GM23338 (cell line): Measurements from ENCODE around the gene SNAP47. TPM values are rescaled to one million over a fixed set of nuclear protein-coding genes. Genes with fewer than 3 reads are reported as not detected.

Experiments
- ATAC-seq: fragments of 200-7000 bp; cut with Tn5 transposase; 3 replicates; pipeline ENCODE4 v1.9.1; 2020
- DNase-seq: peaks from one replicate; pipeline ENCODE4 v3.0.0-alpha.2; 2015; ENCODE audit warnings: low spot score
- H2AFZ ChIP-seq: fragments of 200-600 bp; sonication (generic); 2 replicates; pipeline ENCODE4 v1.8.0; 2016; ENCODE audit warnings: antibody characterized with exemption, mild to moderate bottlenecking, moderate library complexity
- H3F3A ChIP-seq: fragments of 200-600 bp; sonication (generic); replicated peaks from 2 replicates; pipeline ENCODE4 v1.8.0; 2017; ENCODE audit warnings: antibody characterized with exemption, mixed run types, low read depth
- H3K27ac ChIP-seq: fragments of 200-600 bp; sonication (generic); 2 replicates; pipeline ENCODE4 v1.6.1; 2016; ENCODE audit warnings: low read depth
- H3K27me3 ChIP-seq: fragments of 200-600 bp; sonication (generic); 2 replicates; pipeline ENCODE4 v1.8.0; 2016; ENCODE audit warnings: mild to moderate bottlenecking, mixed run types, moderate library complexity; ENCODE audit not compliant: insufficient read depth
- H3K36me3 ChIP-seq: fragments of 200-600 bp; sonication (generic); 2 replicates; pipeline ENCODE4 v1.8.0; 2016; ENCODE audit warnings: mild to moderate bottlenecking; ENCODE audit not compliant: insufficient read depth
- H3K4me1 ChIP-seq: fragments of 200-600 bp; sonication (generic); 2 replicates; pipeline ENCODE4 v1.8.0; 2016; ENCODE audit warnings: mild to moderate bottlenecking, moderate library complexity; ENCODE audit not compliant: insufficient read depth
- H3K4me2 ChIP-seq: fragments of 200-600 bp; sonication (generic); 2 replicates; pipeline ENCODE4 v1.7.1; 2017; ENCODE audit warnings: mixed run types
- H3K4me3 ChIP-seq: fragments of 200-600 bp; sonication (generic); 2 replicates; pipeline ENCODE4 v1.6.1; 2016; ENCODE audit warnings: mixed run types
- H3K79me2 ChIP-seq: fragments of 200-600 bp; sonication (generic); replicated peaks from 2 replicates; pipeline ENCODE4 v1.8.0; 2017; ENCODE audit warnings: mild to moderate bottlenecking; ENCODE audit not compliant: insufficient read depth
- H3K9me2 ChIP-seq: fragments of 200-600 bp; sonication (generic); 2 replicates; pipeline ENCODE4 v1.8.0; 2017; ENCODE audit not compliant: insufficient read depth
- H4K20me1 ChIP-seq: fragments of 200-600 bp; sonication (generic); replicated peaks from 2 replicates; pipeline ENCODE4 v1.8.0; 2017; ENCODE audit warnings: mild to moderate bottlenecking; ENCODE audit not compliant: insufficient read depth
- H3K27ac Mint-ChIP-seq: 2 replicates; pipeline ENCODE4 v1.8.0; 2020; ENCODE audit warnings: inconsistent platforms, mild to moderate bottlenecking, moderate library complexity, mixed read lengths
- H3K27me3 Mint-ChIP-seq: 3 replicates; pipeline ENCODE4 v1.8.0; 2022; ENCODE audit warnings: low read depth, mild to moderate bottlenecking, moderate library complexity, mixed read lengths, inconsistent platforms; ENCODE audit not compliant: insufficient read depth, poor library complexity
- H3K36me3 Mint-ChIP-seq: 3 replicates; pipeline ENCODE4 v1.8.0; 2021; ENCODE audit warnings: low read depth, mild to moderate bottlenecking, inconsistent platforms, moderate library complexity, mixed read lengths
- H3K4me1 Mint-ChIP-seq: 3 replicates; pipeline ENCODE4 v1.8.0; 2020; ENCODE audit warnings: mild to moderate bottlenecking, inconsistent platforms, mixed read lengths
- H3K4me3 Mint-ChIP-seq: 3 replicates; pipeline ENCODE4 v1.8.0; 2021; ENCODE audit warnings: moderate library complexity, mild to moderate bottlenecking, inconsistent platforms, mixed read lengths
- H3K9me3 Mint-ChIP-seq: 3 replicates; pipeline ENCODE4 v1.8.0; 2020; ENCODE audit warnings: moderate library complexity, mild to moderate bottlenecking, inconsistent platforms, mixed read lengths
- CREB1 ChIP-seq: fragments of 250-450 bp; sonication (Bioruptor Pico); IDR thresholded peaks from 2 replicates; pipeline ENCODE4 v1.5.0; 2020; ENCODE audit warnings: low read depth, mild to moderate bottlenecking, moderate library complexity
- CTCF ChIP-seq, 2 experiments: fragments of 200-600 bp in 1 of 2; sonication (generic) in 1 of 2; conservative IDR thresholded peaks; 2 replicates each; pipeline versions ENCODE4 v1.5.1 to v1.6.1; 2016 to 2017; ENCODE audit warnings: antibody characterized with exemption in 2 of 2, low read depth in 2 of 2, mild to moderate bottlenecking in 2 of 2, moderate library complexity in 1 of 2
- ETS1 ChIP-seq: IDR thresholded peaks from 2 replicates; pipeline ENCODE4 v1.6.1; 2016; ENCODE audit warnings: antibody characterized with exemption
- EZH2phosphoT487 ChIP-seq: fragments of 200-600 bp; sonication (generic); IDR thresholded peaks from one replicate; pipeline ENCODE4 v1.8.1; 2018; ENCODE audit warnings: antibody characterized with exemption; ENCODE audit not compliant: unreplicated experiment
- JUNB ChIP-seq: IDR thresholded peaks from one replicate; pipeline ENCODE4 v1.6.1; 2016; ENCODE audit warnings: antibody characterized with exemption; ENCODE audit not compliant: unreplicated experiment
- POLR2AphosphoS5 ChIP-seq: IDR thresholded peaks from 2 replicates; pipeline ENCODE4 v1.6.1; 2016; ENCODE audit warnings: antibody characterized with exemption, low read depth
- REST ChIP-seq: IDR thresholded peaks from one replicate; pipeline ENCODE4 v1.6.1; 2018; ENCODE audit warnings: antibody characterized with exemption; ENCODE audit not compliant: unreplicated experiment
- STAT1 ChIP-seq: IDR thresholded peaks from one replicate; pipeline ENCODE4 v1.6.1; 2016; ENCODE audit warnings: antibody characterized with exemption; ENCODE audit not compliant: unreplicated experiment
- ZNF114 ChIP-seq: fragments of 250-450 bp; sonication (Bioruptor Pico); IDR thresholded peaks from 2 replicates; pipeline ENCODE4 v1.5.0; 2020; ENCODE audit warnings: mild to moderate bottlenecking, moderate library complexity
- polyA plus RNA-seq: library from polyadenylated mRNA; unstranded; fragments of >200 nt; fragmentation: Nextera tagmentation; extraction: Ambion mirVana; gene quantifications from 2 replicates; pipeline ENCODE4 v1.2.1, GENCODE V29; 2016
- total RNA-seq: library from RNA; depleted of rRNA; stranded (reverse); fragments of >200 nt; shearing (Covaris generic); gene quantifications from 2 replicates; pipeline ENCODE4 v1.2.3, GENCODE V29; 2014
- TF ChIP-seq, protein P1 (sequence below): fragments of 250-450 bp; sonication (Bioruptor Pico); IDR thresholded peaks from 2 replicates; pipeline ENCODE4 v1.5.0; 2020; ENCODE audit warnings: mild to moderate bottlenecking, moderate library complexity

Gene SNAP47
- total and polyA plus RNA-seq, 2 experiments from 2014 or later: 19.5 to 51.8 TPM

- Histone ChIP-seq H3K9me2 (no peaks in the 10 kb centered on the region), H2AFZ (no peak overlapping the region), H4K20me1 (peaks cover 15% of the 10 kb centered on the region), H3F3A (no peaks in the 10 kb centered on the region), H3K27ac (no peak overlapping the region), H3K4me3 (no peak overlapping the region), H3K4me2 (no peak overlapping the region), H3K4me1 (no peaks in the 10 kb centered on the region), H3K79me2 (peaks cover 41% of the 10 kb centered on the region), H3K36me3 (peaks cover 5% of the 10 kb centered on the region; the same call in 1 of the 2 replicates), H3K27me3 (no peaks in the 10 kb centered on the region)
- TF ChIP-seq CREB1 (CRISPR knock-in tag): no peak
- TF ChIP-seq REST: no peak
- no peak for TF ChIP-seq JUNB
- no peak for TF ChIP-seq STAT1
- no peak for TF ChIP-seq CTCF (conservative IDR thresholded peaks at IDR 0.05; ENCODE audit: low read depth in 2 of 2)
- no peak for TF ChIP-seq ZNF114 (CRISPR knock-in tag)
- no peak for TF ChIP-seq POLR2AphosphoS5
- no peak for TF ChIP-seq ETS1
- no peak for TF ChIP-seq EZH2phosphoT487
- TF ChIP-seq, protein P1, sequence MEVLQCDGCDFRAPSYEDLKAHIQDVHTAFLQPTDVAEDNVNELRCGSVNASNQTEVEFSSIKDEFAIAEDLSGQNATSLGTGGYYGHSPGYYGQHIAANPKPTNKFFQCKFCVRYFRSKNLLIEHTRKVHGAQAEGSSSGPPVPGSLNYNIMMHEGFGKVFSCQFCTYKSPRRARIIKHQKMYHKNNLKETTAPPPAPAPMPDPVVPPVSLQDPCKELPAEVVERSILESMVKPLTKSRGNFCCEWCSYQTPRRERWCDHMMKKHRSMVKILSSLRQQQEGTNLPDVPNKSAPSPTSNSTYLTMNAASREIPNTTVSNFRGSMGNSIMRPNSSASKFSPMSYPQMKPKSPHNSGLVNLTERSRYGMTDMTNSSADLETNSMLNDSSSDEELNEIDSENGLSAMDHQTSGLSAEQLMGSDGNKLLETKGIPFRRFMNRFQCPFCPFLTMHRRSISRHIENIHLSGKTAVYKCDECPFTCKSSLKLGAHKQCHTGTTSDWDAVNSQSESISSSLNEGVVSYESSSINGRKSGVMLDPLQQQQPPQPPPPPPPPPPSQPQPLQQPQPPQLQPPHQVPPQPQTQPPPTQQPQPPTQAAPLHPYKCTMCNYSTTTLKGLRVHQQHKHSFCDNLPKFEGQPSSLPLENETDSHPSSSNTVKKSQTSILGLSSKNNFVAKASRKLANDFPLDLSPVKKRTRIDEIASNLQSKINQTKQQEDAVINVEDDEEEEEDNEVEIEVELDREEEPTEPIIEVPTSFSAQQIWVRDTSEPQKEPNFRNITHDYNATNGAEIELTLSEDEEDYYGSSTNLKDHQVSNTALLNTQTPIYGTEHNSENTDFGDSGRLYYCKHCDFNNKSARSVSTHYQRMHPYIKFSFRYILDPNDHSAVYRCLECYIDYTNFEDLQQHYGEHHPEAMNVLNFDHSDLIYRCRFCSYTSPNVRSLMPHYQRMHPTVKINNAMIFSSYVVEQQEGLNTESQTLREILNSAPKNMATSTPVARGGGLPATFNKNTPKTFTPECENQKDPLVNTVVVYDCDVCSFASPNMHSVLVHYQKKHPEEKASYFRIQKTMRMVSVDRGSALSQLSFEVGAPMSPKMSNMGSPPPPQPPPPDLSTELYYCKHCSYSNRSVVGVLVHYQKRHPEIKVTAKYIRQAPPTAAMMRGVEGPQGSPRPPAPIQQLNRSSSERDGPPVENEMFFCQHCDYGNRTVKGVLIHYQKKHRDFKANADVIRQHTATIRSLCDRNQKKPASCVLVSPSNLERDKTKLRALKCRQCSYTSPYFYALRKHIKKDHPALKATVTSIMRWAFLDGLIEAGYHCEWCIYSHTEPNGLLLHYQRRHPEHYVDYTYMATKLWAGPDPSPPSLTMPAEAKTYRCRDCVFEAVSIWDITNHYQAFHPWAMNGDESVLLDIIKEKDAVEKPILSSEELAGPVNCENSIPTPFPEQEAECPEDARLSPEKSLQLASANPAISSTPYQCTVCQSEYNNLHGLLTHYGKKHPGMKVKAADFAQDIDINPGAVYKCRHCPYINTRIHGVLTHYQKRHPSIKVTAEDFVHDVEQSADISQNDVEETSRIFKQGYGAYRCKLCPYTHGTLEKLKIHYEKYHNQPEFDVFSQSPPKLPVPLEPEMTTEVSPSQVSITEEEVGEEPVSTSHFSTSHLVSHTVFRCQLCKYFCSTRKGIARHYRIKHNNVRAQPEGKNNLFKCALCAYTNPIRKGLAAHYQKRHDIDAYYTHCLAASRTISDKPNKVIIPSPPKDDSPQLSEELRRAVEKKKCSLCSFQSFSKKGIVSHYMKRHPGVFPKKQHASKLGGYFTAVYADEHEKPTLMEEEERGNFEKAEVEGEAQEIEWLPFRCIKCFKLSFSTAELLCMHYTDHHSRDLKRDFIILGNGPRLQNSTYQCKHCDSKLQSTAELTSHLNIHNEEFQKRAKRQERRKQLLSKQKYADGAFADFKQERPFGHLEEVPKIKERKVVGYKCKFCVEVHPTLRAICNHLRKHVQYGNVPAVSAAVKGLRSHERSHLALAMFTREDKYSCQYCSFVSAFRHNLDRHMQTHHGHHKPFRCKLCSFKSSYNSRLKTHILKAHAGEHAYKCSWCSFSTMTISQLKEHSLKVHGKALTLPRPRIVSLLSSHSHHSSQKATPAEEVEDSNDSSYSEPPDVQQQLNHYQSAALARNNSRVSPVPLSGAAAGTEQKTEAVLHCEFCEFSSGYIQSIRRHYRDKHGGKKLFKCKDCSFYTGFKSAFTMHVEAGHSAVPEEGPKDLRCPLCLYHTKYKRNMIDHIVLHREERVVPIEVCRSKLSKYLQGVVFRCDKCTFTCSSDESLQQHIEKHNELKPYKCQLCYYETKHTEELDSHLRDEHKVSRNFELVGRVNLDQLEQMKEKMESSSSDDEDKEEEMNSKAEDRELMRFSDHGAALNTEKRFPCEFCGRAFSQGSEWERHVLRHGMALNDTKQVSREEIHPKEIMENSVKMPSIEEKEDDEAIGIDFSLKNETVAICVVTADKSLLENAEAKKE (CRISPR knock-in tag): no peak
- Mint-ChIP-seq H3K4me3 (no peak overlapping the region), H3K27me3 (peaks cover 5% of the 10 kb centered on the region), H3K36me3 (peaks cover 34% of the 10 kb centered on the region), H3K4me1 (no peaks in the 10 kb centered on the region; the same call in 2 of the 3 replicates), H3K9me3 (no peaks in the 10 kb centered on the region), H3K27ac (no peak overlapping the region)
- ATAC-seq (no peak), DNase-seq (no peak)
Measured at GRCh38 chr1:227759341-227760300, 24.4 kb downstream of the SNAP47 start.
